ENCODE results near the gene GPR148.

- TF ChIP-seq CTCF (IDR thresholded peaks at IDR 0.05; ENCODE audit: insufficient read depth, low read depth, low read length) = no peak
- TF ChIP-seq EZH2 (IDR thresholded peaks at IDR 0.05; ENCODE audit: insufficient read depth, low read length) = no peak
Measured at GRCh38 chr2:130769343-130769907, 40.6 kb downstream of the GPR148 start.

Measured in astrocyte (in vitro differentiated cells and primary cell).